ENCODE measurements around the gene XRCC6.
A peak's percentile ranks its signal among the peaks of the same experiment; 100 is the strongest.
"Not testable (repeated sequence)": the region's sequence is repeated elsewhere in the genome, so short reads cannot be mapped to it uniquely, and the experiment has no call there.

Gene XRCC6

GRCh38 chr22:41654322-41654721 lies 33.2 kb downstream of the XRCC6 start:
- no peak for DNase-seq

GRCh38 chr22:41656556-41656955 lies 35.5 kb downstream of the XRCC6 start:
- DNase-seq: no peak

GRCh38 chr22:41657709-41658108 lies 36.6 kb downstream of the XRCC6 start:
- no peak for DNase-seq

- DNase-seq: no peak
These were observed 37.8 kb downstream of the XRCC6 start for GRCh38 chr22:41658869-41659268.

GRCh38 chr22:41659941-41660340 lies 38.8 kb downstream of the XRCC6 start:
- no peak for DNase-seq

GRCh38 chr22:41660416-41660815 lies 39.3 kb downstream of the XRCC6 start:
- DNase-seq: no peak

- no peak for DNase-seq
These were observed 40.0 kb downstream of the XRCC6 start for GRCh38 chr22:41661088-41661487.

- no peak for DNase-seq
These were observed 40.6 kb downstream of the XRCC6 start for GRCh38 chr22:41661713-41662112.

GRCh38 chr22:41663594-41663993 lies 42.5 kb downstream of the XRCC6 start:
- DNase-seq: not testable (repeated sequence)

- no peak for DNase-seq
These were observed 43.4 kb downstream of the XRCC6 start for GRCh38 chr22:41664490-41664889.

GRCh38 chr22:41664951-41665350 lies 43.9 kb downstream of the XRCC6 start:
- no peak for DNase-seq

GRCh38 chr22:41668971-41669911 lies 48.1 kb downstream of the XRCC6 start:
- no peak for DNase-seq

- DNase-seq: not testable (repeated sequence)
These were observed 51.0 kb downstream of the XRCC6 start for GRCh38 chr22:41672096-41672495.

- DNase-seq: no peak
These were observed 51.9 kb downstream of the XRCC6 start for GRCh38 chr22:41672780-41673509.

GRCh38 chr22:41674846-41675340 lies 53.8 kb downstream of the XRCC6 start:
- no peak for DNase-seq

- no peak for DNase-seq
These were observed 55.0 kb downstream of the XRCC6 start for GRCh38 chr22:41676134-41676533.

- no peak for DNase-seq
These were observed 60.5 kb downstream of the XRCC6 start for GRCh38 chr22:41681616-41682015.

- DNase-seq: peak; percentile 69
These were observed 61.1 kb downstream of the XRCC6 start for GRCh38 chr22:41682033-41682807.

- no peak for DNase-seq
These were observed 62.0 kb downstream of the XRCC6 start for GRCh38 chr22:41683052-41683451.

- DNase-seq: no peak
These were observed 62.5 kb downstream of the XRCC6 start for GRCh38 chr22:41683616-41684015.

GRCh38 chr22:41684194-41684593 lies 63.1 kb downstream of the XRCC6 start:
- DNase-seq: no peak

- not testable (repeated sequence) for DNase-seq
These were observed 65.8 kb downstream of the XRCC6 start for GRCh38 chr22:41686890-41687289.

- DNase-seq: peak; percentile 36
These were observed 66.8 kb downstream of the XRCC6 start for GRCh38 chr22:41687901-41688364.

All from MV-4-11 (cell line).